HG03159 (cell line): ENCODE measurements around the gene NUCKS1.

Experiments
- ATAC-seq: cut with Tn5 transposase; IDR thresholded peaks from one replicate; pipeline ENCODE4 v1.9.1; 2021; ENCODE audit warnings: mild to moderate bottlenecking, moderate library complexity; ENCODE audit not compliant: unreplicated experiment

The NUCKS1 gene

GRCh38 chr1:205703072-205703471 lies 46.9 kb downstream of the NUCKS1 start:
- ATAC-seq, result no peak

GRCh38 chr1:205701891-205702290 lies 48.1 kb downstream of the NUCKS1 start:
- ATAC-seq, result no peak

GRCh38 chr1:205701420-205701819 lies 48.6 kb downstream of the NUCKS1 start:
- no peak for ATAC-seq

- no peak for ATAC-seq
Observed at GRCh38 chr1:205700865-205701401, 49.0 kb downstream of the NUCKS1 start.

GRCh38 chr1:205699416-205699815 lies 50.6 kb downstream of the NUCKS1 start:
- ATAC-seq, result no peak

- no peak for ATAC-seq
Observed at GRCh38 chr1:205698921-205699320, 51.1 kb downstream of the NUCKS1 start.

GRCh38 chr1:205693421-205693991 lies 56.5 kb downstream of the NUCKS1 start:
- no peak for ATAC-seq

- no peak for ATAC-seq
Observed at GRCh38 chr1:205692423-205692822, 57.6 kb downstream of the NUCKS1 start.

GRCh38 chr1:205690122-205690756 lies 59.7 kb downstream of the NUCKS1 start:
- ATAC-seq, result no peak

- ATAC-seq, result no peak
Observed at GRCh38 chr1:205689479-205689878, 60.5 kb downstream of the NUCKS1 start.

- no peak for ATAC-seq
Observed at GRCh38 chr1:205688171-205689080, 61.6 kb downstream of the NUCKS1 start.

- ATAC-seq, result no peak
Observed at GRCh38 chr1:205687242-205687641, 62.7 kb downstream of the NUCKS1 start.

GRCh38 chr1:205681364-205681763 lies 68.6 kb downstream of the NUCKS1 start:
- ATAC-seq, result no peak

GRCh38 chr1:205680073-205680851 lies 69.7 kb downstream of the NUCKS1 start, which contains the start of gene SLC45A3:
TSS of gene SLC45A3 (minus strand) at chr1:205680509. CDS start at chr1:205664656, 15,853 bp downstream.
- ATAC-seq, result no peak

GRCh38 chr1:205678286-205679111 lies 71.5 kb downstream of the NUCKS1 start:
- no peak for ATAC-seq

GRCh38 chr1:205677167-205677566 lies 72.8 kb downstream of the NUCKS1 start:
- ATAC-seq, result no peak

GRCh38 chr1:205676597-205676996 lies 73.4 kb downstream of the NUCKS1 start:
- no peak for ATAC-seq

- ATAC-seq, result no peak
Observed at GRCh38 chr1:205676002-205676401, 74.0 kb downstream of the NUCKS1 start.

- ATAC-seq, result no peak
Observed at GRCh38 chr1:205675247-205675646, 74.7 kb downstream of the NUCKS1 start.

GRCh38 chr1:205672970-205673369 lies 77.0 kb downstream of the NUCKS1 start:
- no peak for ATAC-seq
